AG09309 (cell line): ENCODE measurements around the gene WFIKKN2.

ENCODE experiments used
- DNase-seq: peaks from one replicate; pipeline ENCODE4 v3.0.0-alpha.2; 2010; ENCODE audit warnings: low read depth
- H3K4me3 ChIP-seq: 2 replicates; pipeline ENCODE4 v1.5.1; 2011; ENCODE audit warnings: mild to moderate bottlenecking, low read depth, low read length, moderate library complexity; ENCODE audit not compliant: control insufficient read depth
- TF ChIP-seq, protein P1 (sequence below): IDR thresholded peaks from 2 replicates; pipeline ENCODE4 v1.5.1; 2011; ENCODE audit warnings: mild to moderate bottlenecking, low read depth, low read length, inconsistent platforms; ENCODE audit not compliant: insufficient read depth, control insufficient read depth; ENCODE audit errors: missing control alignments

Gene WFIKKN2

DNA sequence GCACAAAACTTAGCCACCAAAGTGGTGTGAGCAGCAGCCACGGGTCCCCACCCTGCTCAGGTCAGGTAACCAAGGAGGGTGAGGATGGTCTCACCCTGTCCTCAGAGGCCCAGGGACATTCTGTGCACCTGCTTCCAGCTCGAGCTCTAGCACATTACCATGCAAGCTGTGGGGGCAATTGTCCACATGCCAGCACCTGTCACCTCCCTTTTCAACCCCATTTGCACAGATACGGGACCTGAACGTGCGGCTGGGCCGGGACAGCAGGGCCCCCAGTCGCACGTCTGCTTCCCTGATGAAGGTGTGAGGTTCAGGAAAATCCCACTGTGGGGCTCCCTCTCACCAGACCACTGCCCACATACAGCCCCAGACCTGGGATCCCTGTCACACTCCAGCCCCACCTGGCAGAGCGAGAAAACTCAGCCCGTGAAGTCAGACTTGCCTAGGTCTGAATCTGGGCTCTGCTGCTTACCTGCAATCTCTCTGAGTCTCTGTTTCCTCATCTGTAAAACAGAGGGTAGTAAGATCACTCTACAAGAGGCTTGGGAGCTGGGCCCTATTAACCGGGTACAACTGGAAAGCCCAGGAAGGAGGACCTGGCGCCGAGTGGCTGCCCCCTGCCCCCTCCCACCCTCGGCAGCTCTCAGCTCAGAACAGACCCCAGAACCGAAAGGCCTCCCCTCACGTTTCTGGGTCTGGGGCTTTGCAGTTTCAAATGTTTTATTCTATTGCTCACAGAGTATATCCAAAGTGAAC, 7.9 kb downstream of the WFIKKN2 start:
- no peak overlapping the region for H3K4me3 ChIP-seq
- TF ChIP-seq, protein P1, sequence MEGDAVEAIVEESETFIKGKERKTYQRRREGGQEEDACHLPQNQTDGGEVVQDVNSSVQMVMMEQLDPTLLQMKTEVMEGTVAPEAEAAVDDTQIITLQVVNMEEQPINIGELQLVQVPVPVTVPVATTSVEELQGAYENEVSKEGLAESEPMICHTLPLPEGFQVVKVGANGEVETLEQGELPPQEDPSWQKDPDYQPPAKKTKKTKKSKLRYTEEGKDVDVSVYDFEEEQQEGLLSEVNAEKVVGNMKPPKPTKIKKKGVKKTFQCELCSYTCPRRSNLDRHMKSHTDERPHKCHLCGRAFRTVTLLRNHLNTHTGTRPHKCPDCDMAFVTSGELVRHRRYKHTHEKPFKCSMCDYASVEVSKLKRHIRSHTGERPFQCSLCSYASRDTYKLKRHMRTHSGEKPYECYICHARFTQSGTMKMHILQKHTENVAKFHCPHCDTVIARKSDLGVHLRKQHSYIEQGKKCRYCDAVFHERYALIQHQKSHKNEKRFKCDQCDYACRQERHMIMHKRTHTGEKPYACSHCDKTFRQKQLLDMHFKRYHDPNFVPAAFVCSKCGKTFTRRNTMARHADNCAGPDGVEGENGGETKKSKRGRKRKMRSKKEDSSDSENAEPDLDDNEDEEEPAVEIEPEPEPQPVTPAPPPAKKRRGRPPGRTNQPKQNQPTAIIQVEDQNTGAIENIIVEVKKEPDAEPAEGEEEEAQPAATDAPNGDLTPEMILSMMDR = no peak
- no peak for DNase-seq

DNA sequence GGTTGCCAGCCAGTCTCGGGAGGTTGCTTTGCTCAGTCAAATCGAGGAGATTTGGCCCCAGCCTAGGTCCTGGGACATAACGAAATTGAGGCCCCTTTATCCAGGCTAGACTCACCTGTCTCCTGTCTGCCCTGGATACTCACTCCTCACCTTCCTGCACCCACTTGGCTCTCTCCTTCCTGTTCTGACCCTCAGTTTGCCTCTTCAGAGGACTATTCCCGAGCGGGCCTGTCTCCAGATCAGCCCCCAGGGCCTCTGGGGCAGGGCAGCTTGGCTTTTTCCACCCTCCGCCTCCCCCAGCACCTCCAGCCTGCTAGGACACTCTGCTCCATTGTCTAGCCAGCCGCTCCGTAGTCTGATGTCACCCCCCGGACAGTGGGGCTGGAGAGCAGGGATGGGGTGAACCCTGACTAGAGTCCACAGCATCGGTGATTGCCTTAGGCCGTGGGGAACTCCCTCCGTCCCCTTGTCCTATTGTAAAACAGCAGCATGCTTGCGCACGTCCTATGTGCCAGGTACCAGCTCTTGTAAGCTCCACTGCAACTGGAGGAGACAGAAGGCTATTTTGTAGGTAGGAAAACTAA, 8.8 kb downstream of the WFIKKN2 start:
- H3K4me3 ChIP-seq = no peak overlapping the region
- TF ChIP-seq, protein P1 = no peak
- no peak for DNase-seq

DNA sequence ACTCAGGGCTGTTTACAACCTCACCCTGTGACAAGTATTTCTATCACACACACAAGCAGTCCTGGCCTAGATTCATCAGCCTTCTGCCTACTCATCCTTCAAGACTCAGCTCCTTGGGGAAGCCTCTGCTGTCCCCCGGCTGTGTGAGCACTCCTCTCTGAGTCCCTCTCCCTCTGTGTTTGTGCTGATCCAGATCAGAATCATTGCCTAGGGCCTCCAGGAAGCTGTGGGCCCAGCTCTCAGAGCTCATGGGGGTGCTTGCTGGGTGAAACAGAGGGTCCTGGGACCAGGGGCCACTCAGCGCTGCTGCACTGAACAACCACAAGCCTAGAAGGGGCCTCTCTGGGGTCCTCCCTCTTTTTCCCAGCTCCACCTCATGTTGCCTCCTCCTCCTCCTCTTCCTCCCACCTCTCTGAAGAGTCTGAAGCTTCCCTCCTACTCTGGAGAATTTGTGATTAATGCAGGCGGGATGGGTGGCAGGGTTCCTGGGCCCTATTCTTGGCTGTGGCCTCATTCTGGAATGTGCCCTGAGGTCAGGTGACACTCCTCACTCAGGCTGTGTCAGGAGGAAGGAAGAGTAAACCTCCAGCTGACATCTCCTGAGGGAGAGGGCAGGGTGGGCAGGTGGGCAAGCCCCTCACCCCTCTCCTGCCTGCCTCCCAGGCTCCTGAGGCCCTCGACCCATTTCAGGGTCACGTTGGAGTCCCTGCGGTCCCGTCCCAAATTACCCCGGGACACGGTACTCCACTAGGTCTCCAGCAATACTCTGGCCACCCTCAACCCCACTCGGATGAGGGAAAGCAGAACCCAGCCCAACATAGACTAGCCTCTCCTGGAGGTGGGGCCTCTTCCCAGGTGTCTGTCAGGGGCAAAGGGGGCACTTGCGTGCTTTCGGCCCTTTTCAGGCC, 10.1 kb downstream of the WFIKKN2 start:
- TF ChIP-seq, protein P1 = no peak
- no peak overlapping the region for H3K4me3 ChIP-seq
- DNase-seq = no peak

DNA sequence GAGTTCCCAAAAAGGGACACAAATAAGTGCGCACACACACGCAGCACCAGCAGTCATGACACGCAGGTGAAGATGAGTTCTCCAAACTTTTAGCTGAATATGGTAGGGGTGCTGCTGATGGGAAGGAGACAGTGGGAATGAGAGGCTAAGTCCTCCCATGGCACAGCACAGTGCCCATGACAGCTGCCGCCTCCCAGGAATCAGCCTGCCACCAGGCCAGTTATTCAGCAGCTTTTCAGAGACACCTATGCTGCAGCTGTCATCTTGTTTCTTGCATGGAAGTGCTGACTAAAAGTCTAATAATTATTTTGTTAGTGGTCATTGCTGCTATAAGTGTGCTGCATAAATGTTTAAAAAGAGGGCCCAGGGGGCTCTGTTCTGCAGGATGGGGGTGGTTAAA, 12.2 kb downstream of the WFIKKN2 start:
- TF ChIP-seq, protein P1 = no peak
- no peak overlapping the region for H3K4me3 ChIP-seq
- no peak for DNase-seq

DNA sequence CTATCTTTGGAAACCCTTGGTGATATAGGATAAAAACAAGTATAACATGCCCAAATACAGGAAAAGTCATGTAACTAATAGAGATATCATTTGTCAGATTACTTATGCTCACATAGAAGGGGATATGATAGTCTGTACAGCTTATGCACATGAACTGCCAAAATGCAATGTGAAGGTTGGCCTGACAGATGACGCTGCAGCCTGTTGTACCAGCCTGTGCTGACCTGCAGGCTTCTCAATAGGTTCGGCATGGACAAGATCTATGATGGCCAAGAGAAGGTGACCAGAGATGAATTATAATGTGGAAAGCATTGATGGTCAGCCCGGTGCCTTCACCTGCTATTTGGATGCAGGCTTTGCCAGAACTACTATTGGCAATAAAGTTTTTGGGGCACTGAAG, 12.7 kb downstream of the WFIKKN2 start:
- TF ChIP-seq, protein P1 = no peak
- no peak for DNase-seq
- no peak overlapping the region for H3K4me3 ChIP-seq

DNA sequence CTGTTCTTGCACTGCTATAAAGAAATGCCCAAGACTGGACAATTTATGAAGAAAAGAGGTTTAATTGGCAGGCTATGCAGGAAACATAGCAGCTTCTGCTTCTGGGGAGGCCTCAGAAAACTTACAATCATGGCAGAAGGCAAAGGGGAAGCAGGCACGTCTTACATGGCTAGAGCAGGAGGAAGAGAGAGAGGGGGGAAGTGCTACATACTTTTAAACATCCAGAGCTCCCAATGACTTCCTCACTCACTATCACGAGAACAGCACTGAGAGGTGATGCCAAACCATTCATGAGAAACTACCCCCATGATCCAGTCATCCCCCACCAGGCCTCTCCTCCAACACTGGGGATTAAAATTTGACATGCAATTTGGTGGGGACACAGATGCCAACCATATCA, 13.3 kb downstream of the WFIKKN2 start:
- TF ChIP-seq, protein P1 = no peak
- DNase-seq = no peak
- no peak overlapping the region for H3K4me3 ChIP-seq
